ENCODE data around the gene ADSL. TPM values are rescaled to one million over a fixed set of nuclear protein-coding genes. Genes with fewer than 3 reads are reported as not detected.

ADSL gene
- total RNA-seq, 1 experiment from 2014 or later, result 126 TPM

DNA sequence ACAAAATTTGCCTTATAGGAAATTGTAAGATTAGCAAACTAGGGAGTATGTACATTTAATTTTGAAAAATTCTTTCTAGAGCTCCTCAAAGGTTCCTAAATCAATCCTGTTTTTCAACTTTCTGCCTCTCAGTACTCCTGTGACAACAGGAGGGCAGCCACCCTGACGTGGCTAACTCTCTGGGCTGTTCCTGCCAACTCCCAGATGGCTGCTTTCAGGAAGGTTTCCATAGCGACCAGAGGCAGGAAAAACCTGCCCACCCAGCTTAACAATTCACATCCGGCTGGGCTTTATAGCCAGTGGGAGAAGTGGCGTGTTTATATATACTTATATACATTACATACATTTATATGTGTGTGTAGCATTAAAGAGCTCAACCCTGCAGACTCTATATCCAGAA is 50.6 kb downstream of the ADSL start (continued):
- no peak for TF ChIP-seq CTCF (IDR thresholded peaks at IDR 0.05 in 2 of 3, conservative IDR thresholded peaks at IDR 0.05 in 1 of 3; ENCODE audit: borderline replicate concordance in 1 of 3, insufficient read depth in 1 of 3, low read depth in 2 of 3, low read length in 2 of 3)
- no peak for TF ChIP-seq RAD21 (IDR thresholded peaks at IDR 0.05; ENCODE audit: low read depth)
- TF ChIP-seq ZNF274 (IDR thresholded peaks at IDR 0.05; ENCODE audit: low read depth, low read length), result no peak
- no peak for TF ChIP-seq ELF1 (IDR thresholded peaks at IDR 0.05; ENCODE audit: borderline replicate concordance, low read depth)
- no peak for TF ChIP-seq YY1 (IDR thresholded peaks at IDR 0.05; ENCODE audit: extremely low read depth, insufficient replicate concordance, low read depth, low read length)
- no peak for TF ChIP-seq ATF3 (IDR thresholded peaks at IDR 0.05)
- TF ChIP-seq TCF7L2 (IDR thresholded peaks at IDR 0.05; ENCODE audit: borderline replicate concordance, extremely low read depth, insufficient read depth, insufficient read length), result no peak

GRCh38 chr22:40397396-40397795 is 51.1 kb downstream of the ADSL start:
- H3K27me3 ChIP-seq (ENCODE audit: insufficient read depth, low read length), result no peaks in the 10 kb centered on the region
- H3K4me2 ChIP-seq (ENCODE audit: low read length), result no peak overlapping the region
- no peaks in the 10 kb centered on the region for H3K9me3 ChIP-seq (ENCODE audit: control insufficient read depth in 1 of 2, insufficient read depth in 1 of 2, low read depth in 1 of 2, low read length in 2 of 2)
- BruUV-seq (replicated peaks), result no TSS peak
- H3K27ac ChIP-seq (ENCODE audit: low read depth, low read length), result no peak overlapping the region
- no peak overlapping the region for H2AFZ ChIP-seq (ENCODE audit: low read depth, low read length, poor library complexity, severe bottlenecking)
- intact Hi-C loops (cut with micrococcal nuclease), result no loop called here
- no peaks in the 10 kb centered on the region for H3K9me2 ChIP-seq (ENCODE audit: insufficient read depth)
- H3K9ac ChIP-seq (ENCODE audit: low read length), result no peak overlapping the region
- ChIA-PET POLR2A (no interaction called here), CTCF (no interaction called here), RAD21 (ENCODE audit: low non-redundant PET in 1 of 2, low total read pairs in 2 of 2, uncharacterized antibody in 2 of 2, unreplicated experiment in 2 of 2) (no interaction called here)
- H3K79me2 ChIP-seq (ENCODE audit: insufficient read depth, low read length), result peaks cover 10% of the 10 kb centered on the region; the same call in 1 of the 2 replicates
- H4K20me1 ChIP-seq (ENCODE audit: insufficient read depth), result no peaks in the 10 kb centered on the region
- DNase-seq (ENCODE audit: low read depth, low spot score) (no peak), ATAC-seq (no peak)
- H3K4me1 ChIP-seq (ENCODE audit: control insufficient read depth in 1 of 2, insufficient read depth in 2 of 2, low read length in 2 of 2), result peaks cover 6 to 9% of the 10 kb centered on the region in 2 experiments; a peak in 2 of 4 replicates
- no peak for TF ChIP-seq POLR2A (IDR thresholded peaks at IDR 0.05; ENCODE audit: borderline replicate concordance, extremely low read depth, insufficient read depth, insufficient read length)
- no peak for TF ChIP-seq CBX3 (IDR thresholded peaks at IDR 0.05; ENCODE audit: low read depth)
- no peak for TF ChIP-seq TCF7L2 (IDR thresholded peaks at IDR 0.05; ENCODE audit: borderline replicate concordance, extremely low read depth, insufficient read depth, insufficient read length)
- no peak for TF ChIP-seq SP1 (IDR thresholded peaks at IDR 0.05; ENCODE audit: low read depth)
- TF ChIP-seq CEBPB (IDR thresholded peaks at IDR 0.05; ENCODE audit: low read depth), result no peak
- no peak for TF ChIP-seq SRF (IDR thresholded peaks at IDR 0.05; ENCODE audit: low read depth)
- TF ChIP-seq EZH2 (IDR thresholded peaks at IDR 0.05), result no peak
- TF ChIP-seq EZH2phosphoT487 (IDR thresholded peaks at IDR 0.05; ENCODE audit: borderline replicate concordance), result no peak
- TF ChIP-seq SIN3A (IDR thresholded peaks at IDR 0.05; ENCODE audit: low read depth), result no peak
- TF ChIP-seq REST (IDR thresholded peaks at IDR 0.05; ENCODE audit: low read depth), result no peak
- H3K36me3 ChIP-seq (ENCODE audit: control insufficient read depth in 1 of 2, insufficient read depth in 2 of 2, low read length in 2 of 2), result peaks cover 0 to 9% of the 10 kb centered on the region in 2 experiments
- no peak overlapping the region for H3K4me3 ChIP-seq (replicated peaks in 1 of 2; ENCODE audit: low read depth in 1 of 2, low read length in 2 of 2)

Data from HCT116 (cell line).